ENCODE measurements around the gene RFK.

- no peak for TF ChIP-seq POLR2A (IDR thresholded peaks at IDR 0.05; ENCODE audit: low read depth, low read length)
- no peak for TF ChIP-seq POLR2AphosphoS5 (IDR thresholded peaks at IDR 0.05; ENCODE audit: low read depth, low read length)
- TF ChIP-seq TAF1 (IDR thresholded peaks at IDR 0.05; ENCODE audit: borderline replicate concordance, low read depth, low read length): no peak
Observed at GRCh38 chr9:76431601-76432000, 37.4 kb upstream of the RFK start.

Data from GM12892 (cell line).